NCI-H1436 (cell line): ENCODE data around the gene CTDNEP1.

Experiments used
- DNase-seq: peaks from one replicate; lab custom pipeline; 2025; lab: John Stamatoyannopoulos, UW

Gene CTDNEP1

GRCh38 chr17:7226721-7227710 lies 24.5 kb downstream of the CTDNEP1 start:
- DNase-seq = no peak

GRCh38 chr17:7225711-7226331 lies 25.7 kb downstream of the CTDNEP1 start:
- no peak for DNase-seq

DNA sequence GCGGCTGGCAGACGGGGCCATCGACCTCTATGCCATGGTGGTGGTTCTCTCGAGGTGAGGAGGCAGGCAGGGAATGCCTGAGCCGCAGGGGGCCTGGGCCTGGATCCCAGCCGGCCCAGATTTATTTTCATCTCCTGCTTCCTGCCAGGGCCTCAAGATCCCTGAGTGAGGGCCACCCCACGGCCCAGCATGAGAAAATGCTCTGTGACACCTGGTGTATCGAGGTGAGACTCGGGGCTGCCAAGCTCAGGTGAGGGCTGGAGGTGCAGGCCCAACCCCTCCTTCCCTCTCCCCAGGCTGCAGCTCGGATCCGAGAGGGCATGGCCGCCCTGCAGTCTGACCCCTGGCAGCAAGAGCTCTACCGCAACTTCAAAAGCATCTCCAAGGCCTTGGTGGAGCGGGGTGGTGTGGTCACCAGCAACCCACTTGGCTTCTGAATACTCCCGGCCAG lies 26.8 kb downstream of the CTDNEP1 start:
- no peak for DNase-seq

GRCh38 chr17:7224110-7224509 lies 27.4 kb downstream of the CTDNEP1 start:
- DNase-seq = no peak

GRCh38 chr17:7223375-7223774 lies 28.2 kb downstream of the CTDNEP1 start:
- no peak for DNase-seq

DNA sequence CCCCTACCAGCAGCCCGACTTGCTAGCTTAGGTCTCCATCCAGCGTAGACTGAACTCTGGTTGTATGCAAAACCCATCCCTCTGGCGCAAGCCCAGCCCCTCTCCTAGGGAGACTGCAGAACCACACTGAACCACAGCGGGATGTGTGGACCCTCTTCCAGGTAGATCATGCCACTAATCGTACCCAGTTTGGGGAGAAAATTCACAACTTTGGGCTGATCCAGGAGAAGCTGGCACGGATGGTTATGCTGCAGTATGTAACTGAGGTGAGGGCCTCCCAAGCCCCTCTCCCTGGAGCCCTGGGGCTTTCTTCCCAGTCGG lies 28.6 kb downstream of the CTDNEP1 start:
- DNase-seq = no peak

- DNase-seq = no peak
These were observed 29.2 kb downstream of the CTDNEP1 start for GRCh38 chr17:7222093-7222971.

DNA sequence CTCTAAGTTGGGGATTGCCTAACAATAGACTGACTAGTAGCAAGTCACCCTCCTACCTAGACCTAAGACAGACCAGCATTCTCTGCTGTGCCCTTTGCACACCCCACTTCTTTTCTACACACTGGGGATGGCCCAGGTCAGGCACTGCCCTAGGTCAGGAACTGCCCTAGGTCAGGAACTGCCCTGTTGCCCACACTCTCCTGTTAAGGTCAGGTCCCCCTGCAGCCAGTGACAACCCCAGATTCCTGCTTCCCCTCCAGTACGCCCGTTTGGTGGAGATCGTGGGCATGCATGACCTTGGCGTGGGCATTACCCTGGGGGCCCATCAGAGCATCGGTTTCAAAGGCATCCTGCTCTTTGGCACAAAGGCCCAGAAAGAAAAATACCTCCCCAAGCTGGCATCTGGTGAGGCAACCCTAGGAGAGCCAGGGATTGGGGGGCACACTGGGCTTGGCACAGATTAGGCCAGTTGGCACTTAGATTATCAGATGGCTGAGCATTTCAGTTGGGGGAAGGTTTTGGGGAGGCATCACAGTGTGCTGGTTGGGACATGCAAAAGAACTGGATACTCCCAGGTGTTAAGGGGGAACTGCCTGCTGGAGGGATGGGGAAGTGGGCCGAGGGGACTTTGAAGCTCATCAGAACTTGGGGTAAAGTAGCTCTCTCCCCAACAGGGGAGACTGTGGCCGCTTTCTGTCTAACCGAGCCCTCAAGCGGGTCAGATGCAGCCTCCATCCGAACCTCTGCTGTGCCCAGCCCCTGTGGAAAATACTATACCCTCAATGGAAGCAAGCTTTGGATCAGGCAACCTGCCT lies 30.0 kb downstream of the CTDNEP1 start:
- no peak for DNase-seq

DNA sequence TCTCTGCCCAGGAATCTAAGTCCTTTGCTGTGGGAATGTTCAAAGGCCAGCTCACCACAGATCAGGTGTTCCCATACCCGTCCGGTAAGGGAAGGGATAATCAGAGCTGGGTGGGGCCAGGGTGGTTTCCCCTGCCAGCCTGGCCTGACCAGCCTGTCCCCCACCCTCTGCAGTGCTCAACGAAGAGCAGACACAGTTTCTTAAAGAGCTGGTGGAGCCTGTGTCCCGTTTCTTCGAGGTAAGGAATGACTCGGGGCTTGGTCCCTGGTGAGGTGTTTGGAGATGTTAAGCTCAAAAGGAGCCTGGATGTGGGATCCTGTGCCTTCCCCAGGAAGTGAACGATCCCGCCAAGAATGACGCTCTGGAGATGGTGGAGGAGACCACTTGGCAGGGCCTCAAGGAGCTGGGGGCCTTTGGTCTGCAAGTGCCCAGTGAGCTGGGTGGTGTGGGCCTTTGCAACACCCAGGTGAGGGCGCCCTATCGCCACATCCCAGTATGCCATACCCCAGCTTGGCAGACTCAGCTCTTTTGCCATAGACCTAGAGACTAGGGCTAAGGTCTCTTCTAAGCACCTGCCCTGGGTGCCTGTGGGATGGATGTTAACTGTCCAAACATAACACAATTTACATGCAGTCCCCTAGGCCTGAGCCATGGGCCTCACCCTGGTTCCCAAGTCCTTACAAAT lies 30.8 kb downstream of the CTDNEP1 start:
- DNase-seq = no peak

DNA sequence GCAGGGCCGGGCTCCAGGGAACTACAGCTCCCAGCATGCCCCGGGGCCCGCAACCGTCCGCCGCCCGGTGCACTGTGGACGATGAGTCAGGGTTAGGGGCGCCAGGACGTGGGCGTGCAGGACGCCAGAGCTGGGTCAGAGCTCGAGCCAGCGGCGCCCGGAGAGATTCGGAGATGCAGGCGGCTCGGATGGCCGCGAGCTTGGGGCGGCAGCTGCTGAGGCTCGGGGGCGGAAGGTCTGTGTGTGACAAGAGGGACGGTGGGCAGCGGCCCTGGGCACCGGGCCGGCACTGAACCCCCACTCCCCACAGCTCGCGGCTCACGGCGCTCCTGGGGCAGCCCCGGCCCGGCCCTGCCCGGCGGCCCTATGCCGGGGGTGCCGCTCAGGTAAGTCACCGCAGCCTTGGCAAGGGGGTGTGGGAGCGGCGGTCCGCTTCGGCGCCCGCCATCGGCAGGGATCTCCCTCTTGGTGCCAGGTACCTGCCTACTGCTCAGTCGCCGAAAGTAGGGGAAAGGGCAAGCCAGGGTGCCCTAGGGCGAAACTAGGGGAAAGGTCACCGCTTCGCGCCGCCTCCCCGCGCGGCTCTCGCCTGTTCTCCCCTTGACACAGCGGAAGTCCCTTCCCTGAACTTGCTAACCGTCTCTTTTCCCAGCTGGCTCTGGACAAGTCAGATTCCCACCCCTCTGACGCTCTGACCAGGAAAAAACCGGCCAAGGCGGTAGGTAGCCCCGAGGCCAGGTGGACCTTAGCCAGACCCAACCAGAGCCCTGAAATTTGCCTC lies 31.5 kb downstream of the CTDNEP1 start, which contains the start of the genes ACADVL and DLG4:
Gene ACADVL, plus strand, starts transcription at position 127 of the 781 bp plus-strand sequence. Its CDS starts 47 bp downstream, at position 174.
Gene DLG4, minus strand, starts transcription at position 25 of the 781 bp plus-strand sequence.
- DNase-seq = peak; percentile 53

DNA sequence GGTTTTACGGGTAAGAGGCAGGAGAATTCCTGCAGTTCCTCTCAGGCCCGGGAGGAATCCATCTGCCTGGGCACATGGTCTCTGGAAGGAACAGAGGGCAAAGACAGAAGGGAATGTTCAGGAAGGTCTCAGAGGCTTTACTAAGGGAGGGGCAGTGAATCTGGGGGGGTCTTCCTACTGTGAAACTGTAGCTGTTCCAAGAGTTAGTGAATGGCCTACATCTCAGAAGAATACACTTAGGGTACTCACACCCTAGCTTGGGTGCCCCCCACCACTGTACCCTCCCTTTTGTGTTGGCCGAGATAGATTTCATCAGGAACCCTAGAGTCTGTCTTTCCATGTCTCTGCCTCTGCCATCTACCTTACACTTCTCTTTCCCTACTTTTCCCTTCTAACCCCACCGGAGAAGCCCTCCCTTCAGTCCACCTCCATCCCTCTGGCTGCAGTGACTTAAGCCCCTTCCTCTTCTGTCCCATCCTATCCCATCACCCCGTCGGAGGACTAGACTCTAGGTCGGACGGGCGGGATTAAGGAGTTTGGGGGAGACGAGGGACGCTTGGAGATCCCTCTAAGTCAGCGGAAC lies 32.2 kb downstream of the CTDNEP1 start:
- DNase-seq = no peak

DNA sequence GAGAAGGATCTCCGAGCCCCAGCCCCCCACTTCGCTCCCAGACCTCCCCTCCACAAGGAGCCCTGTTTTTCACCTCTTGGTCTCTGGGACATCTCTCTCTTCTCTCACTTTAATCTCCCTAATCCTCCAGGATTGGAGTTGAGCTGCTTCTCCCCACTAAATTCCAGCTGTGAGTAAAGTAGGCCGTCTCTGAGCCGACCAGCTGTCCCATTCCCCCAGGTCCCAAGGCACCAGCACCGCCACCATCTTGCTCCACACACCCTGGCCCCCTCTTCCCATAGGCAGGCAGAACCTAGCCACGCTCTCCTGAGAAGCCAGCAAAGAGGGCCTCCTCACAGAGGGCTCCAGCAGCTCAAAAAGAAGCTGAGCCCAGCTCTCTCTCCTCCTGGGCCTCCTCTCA lies 32.8 kb downstream of the CTDNEP1 start:
- DNase-seq = no peak

DNA sequence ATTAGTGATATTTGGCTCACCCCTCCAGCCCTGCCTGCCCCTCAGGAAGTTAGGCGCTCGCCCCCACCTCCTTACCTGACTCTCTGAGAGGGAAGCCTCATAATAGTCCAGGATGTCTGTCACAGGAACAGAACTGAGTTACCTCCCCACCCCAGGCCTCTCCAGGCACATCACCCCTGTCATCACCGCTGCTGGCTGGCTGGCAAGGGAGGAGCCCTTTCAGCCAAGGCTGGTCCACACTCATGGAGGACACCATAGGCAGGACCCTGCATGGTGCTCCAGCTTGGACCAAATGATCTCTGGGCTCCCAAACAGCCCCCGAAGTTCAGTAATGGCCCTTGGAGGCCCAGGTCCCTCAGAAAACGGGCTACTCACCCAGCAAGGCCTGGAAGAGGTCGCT lies 33.4 kb downstream of the CTDNEP1 start:
- no peak for DNase-seq

- DNase-seq = peak; percentile 62
These were observed 34.2 kb downstream of the CTDNEP1 start for GRCh38 chr17:7217113-7217987.

DNA sequence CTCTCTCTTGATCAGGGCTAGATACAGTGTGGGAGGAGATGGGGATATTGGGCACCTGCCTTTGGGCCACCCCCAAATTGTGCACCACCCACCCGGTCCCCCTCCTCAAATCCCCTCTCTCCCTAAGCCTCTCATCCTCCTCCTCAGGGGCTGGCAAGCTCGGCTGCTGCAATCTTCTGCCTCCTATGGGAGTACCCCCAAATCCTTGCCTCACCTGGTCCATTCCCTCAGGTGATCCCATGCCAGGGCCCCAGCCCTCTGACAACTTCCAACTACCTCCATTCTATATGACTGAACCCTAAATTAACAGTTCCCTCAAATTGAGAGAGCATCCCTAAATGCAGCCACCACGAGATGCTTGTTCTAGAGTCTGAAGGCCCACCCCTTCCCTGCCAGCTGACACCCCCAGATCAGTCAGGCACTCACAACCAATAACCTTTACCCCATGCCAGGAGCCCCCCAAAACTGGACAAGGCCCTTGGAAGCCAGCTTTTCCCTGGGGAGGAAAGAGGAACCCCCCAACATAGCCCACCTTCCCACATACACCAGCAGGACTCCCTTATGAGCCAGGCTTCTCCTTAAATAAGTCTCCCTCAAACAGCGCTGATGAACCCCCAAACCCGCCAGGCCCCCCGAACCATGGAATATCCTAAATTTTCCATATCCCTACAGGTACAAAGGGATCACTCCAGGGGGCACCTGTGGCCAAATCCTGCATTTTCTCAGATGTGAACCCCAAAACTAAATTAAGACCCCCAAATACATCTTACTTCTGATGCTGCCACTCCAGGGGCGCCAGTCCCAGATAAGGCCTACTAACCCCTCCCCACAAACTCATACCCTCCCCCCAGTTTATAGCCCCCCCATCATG lies 35.1 kb downstream of the CTDNEP1 start:
- DNase-seq = no peak

DNA sequence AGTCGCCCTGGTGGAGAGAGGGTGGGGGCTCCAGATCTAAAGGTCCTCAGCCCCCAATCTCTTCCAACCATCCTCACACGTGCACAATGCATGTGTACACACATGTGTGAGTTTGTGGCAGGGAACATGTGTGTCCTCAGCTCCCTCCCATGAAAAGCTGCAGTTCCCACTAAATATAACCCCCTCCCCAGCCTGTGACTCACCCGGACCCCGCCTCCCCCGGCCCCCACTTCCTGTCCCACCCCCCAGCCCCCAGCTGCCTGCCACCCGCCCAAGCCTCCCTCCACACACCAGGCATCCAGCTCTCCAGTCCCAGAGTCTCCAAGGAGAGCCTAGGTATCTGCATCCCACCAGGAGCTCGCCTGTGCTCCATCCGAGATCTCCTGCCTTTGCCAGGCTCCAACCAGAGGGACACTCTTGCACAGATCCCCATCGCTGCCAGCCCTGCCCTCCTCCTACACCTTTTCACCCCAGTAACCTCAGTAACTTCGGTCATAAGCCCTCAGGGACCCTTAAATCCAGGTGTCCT lies 35.8 kb downstream of the CTDNEP1 start:
- no peak for DNase-seq

GRCh38 chr17:7215136-7215638 lies 36.3 kb downstream of the CTDNEP1 start:
- no peak for DNase-seq
